Retinal pigment epithelial cell (primary cell): ENCODE measurements around the gene SNX27.

ENCODE experiments used
- DNase-seq: peaks from one replicate; pipeline ENCODE4 v3.0.0-alpha.2; 2010; ENCODE audit warnings: low read depth
- H3K4me3 ChIP-seq: 2 replicates; pipeline ENCODE4 v1.5.1; 2011; ENCODE audit warnings: mild to moderate bottlenecking, low read length, control low read depth, moderate library complexity
- CTCF ChIP-seq: conservative IDR thresholded peaks from 2 replicates; pipeline ENCODE4 v1.5.1; 2011; ENCODE audit warnings: low read depth, low read length, control low read depth, inconsistent platforms

Gene SNX27

GRCh38 chr1:151716771-151717631, 105.2 kb downstream of the SNX27 start, which contains the start of gene CELF3:
Gene CELF3, minus strand, starts transcription at chr1:151716803. Its CDS starts 783 bp downstream, at chr1:151716020.
- DNase-seq: no peak
- H3K4me3 ChIP-seq: no peak within 1 kb of the TSS
- no peak for TF ChIP-seq CTCF

- H3K4me3 ChIP-seq: no peak overlapping the region
- TF ChIP-seq CTCF: no peak
- DNase-seq: no peak
Observed at GRCh38 chr1:151718011-151718431, 106.2 kb downstream of the SNX27 start.

GRCh38 chr1:151718666-151719065, 106.8 kb downstream of the SNX27 start:
- no peak overlapping the region for H3K4me3 ChIP-seq
- DNase-seq: no peak
- no peak for TF ChIP-seq CTCF

- H3K4me3 ChIP-seq: no peak overlapping the region
- no peak for TF ChIP-seq CTCF
- no peak for DNase-seq
Observed at GRCh38 chr1:151720125-151720524, 108.3 kb downstream of the SNX27 start.

GRCh38 chr1:151720554-151720953, 108.7 kb downstream of the SNX27 start:
- no peak overlapping the region for H3K4me3 ChIP-seq
- no peak for TF ChIP-seq CTCF
- DNase-seq: no peak

GRCh38 chr1:151720974-151721787, 109.3 kb downstream of the SNX27 start, which contains the start of gene RIIAD1:
Gene RIIAD1, plus strand, starts transcription at chr1:151721522. Its CDS starts 15 bp downstream, at chr1:151721537.
- TF ChIP-seq CTCF: no peak
- H3K4me3 ChIP-seq: peak within 1 kb of the TSS; percentile 36
- no peak for DNase-seq
